Measurements from ENCODE around the gene PSMD11. TPM values are rescaled to one million over a fixed set of nuclear protein-coding genes. Genes with fewer than 3 reads are reported as not detected.

The PSMD11 gene
- total and polyA plus RNA-seq, 2 of the 8 experiments (the other 6 are each of a cell fraction or from before 2014, with no cell fraction given) = 68.4 to 171 TPM

- TF ChIP-seq CTCF (IDR thresholded peaks at IDR 0.05; ENCODE audit: control extremely low read depth in 1 of 3, insufficient read depth in 1 of 3, low read depth in 1 of 3, low read length in 3 of 3) (no peak), EZH2 (IDR thresholded peaks at IDR 0.05; ENCODE audit: low read depth, low read length, severe bottlenecking) (no peak)
These were observed 66.2 kb downstream of the PSMD11 start (continued) for GRCh38 chr17:32510466-32510865.
